GM19372 (cell line): ENCODE measurements around the gene ABTB2.

Source experiments
- ATAC-seq: cut with Tn5 transposase; IDR thresholded peaks from one replicate; pipeline ENCODE4 v1.9.1; 2021; ENCODE audit warnings: mild to moderate bottlenecking, low read depth, moderate library complexity; ENCODE audit not compliant: unreplicated experiment

ABTB2 gene

DNA sequence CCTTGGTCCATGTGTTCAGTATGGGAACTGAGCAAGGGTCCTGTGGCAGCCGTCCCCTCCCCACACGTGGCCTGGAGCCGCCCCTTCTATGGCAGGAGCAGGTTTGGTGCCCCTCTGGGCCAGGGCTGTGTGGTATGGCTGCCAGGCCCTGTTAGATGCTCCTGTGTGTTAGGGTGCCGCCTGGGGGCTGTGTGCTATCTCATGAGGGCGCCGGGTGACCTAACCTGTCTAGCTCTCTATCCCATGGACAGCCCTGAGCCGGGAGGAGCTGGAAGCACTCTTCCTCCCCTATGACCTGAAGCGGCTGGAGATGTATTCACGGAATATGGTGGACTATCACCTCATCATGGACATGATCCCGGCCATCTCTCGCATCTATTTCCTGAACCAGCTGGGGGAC lies 217.7 kb downstream of the ABTB2 start:
- ATAC-seq = no peak

GRCh38 chr11:34139346-34139745 lies 218.5 kb downstream of the ABTB2 start:
- ATAC-seq = no peak

- ATAC-seq = no peak
Observed at GRCh38 chr11:34136420-34136819, 221.4 kb downstream of the ABTB2 start.

GRCh38 chr11:34135439-34135838 lies 222.4 kb downstream of the ABTB2 start:
- no peak for ATAC-seq

DNA sequence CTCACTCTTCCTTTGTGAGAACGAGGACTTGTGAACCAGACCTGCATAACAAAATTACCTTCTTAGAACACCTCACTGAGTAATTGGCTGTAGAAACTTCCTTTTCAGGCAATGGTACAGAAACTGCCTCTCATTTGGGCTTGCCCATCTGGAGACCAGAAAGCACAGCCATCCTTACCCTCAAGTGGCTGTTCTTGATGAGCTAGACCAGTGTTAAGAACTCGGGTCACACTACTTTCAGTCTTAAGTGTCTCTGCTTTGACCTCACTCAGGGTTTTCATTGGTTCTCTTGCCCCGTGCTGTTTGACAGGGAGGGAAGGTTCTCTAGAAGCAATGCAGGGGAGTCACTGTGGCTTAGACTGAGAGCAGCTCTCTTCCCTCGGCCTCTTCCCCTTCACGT lies 223.0 kb downstream of the ABTB2 start:
- no peak for ATAC-seq

DNA sequence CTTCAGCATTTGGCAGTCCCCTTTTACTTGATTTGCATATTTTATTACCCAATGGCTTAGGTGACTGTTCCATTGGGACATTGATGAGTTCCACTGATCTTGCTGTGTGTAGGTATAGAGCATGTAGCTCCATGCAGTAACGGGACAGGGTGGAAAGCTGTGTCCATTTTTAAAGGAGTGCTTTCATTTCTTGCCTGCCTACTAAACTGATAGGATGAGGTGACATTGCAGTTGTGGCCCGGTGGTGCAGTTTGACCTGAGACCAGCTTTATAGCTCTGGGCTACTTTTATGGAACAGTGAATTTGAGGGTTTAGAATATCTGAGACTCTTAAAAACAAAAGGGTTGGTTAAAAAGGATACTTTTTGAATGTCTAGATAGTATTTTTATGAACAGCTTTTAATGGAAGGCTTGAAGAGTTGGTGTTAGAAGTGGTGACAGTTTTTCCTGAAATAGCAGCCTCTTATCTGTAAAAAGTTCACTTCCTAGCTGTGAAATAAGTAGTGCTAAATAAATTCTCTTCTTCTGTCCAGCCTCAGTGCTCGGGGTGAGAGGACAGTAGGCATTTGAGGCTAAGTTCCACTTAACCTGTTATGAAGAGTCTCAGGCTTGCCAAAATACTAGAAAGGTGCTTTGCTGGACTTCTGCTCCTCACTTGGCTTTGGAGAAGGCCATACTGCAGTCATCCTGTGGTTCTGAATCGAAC lies 225.4 kb downstream of the ABTB2 start:
- no peak for ATAC-seq

GRCh38 chr11:34128824-34129223 lies 229.0 kb downstream of the ABTB2 start:
- ATAC-seq = no peak

GRCh38 chr11:34126959-34127848 lies 230.6 kb downstream of the ABTB2 start:
- no peak for ATAC-seq

DNA sequence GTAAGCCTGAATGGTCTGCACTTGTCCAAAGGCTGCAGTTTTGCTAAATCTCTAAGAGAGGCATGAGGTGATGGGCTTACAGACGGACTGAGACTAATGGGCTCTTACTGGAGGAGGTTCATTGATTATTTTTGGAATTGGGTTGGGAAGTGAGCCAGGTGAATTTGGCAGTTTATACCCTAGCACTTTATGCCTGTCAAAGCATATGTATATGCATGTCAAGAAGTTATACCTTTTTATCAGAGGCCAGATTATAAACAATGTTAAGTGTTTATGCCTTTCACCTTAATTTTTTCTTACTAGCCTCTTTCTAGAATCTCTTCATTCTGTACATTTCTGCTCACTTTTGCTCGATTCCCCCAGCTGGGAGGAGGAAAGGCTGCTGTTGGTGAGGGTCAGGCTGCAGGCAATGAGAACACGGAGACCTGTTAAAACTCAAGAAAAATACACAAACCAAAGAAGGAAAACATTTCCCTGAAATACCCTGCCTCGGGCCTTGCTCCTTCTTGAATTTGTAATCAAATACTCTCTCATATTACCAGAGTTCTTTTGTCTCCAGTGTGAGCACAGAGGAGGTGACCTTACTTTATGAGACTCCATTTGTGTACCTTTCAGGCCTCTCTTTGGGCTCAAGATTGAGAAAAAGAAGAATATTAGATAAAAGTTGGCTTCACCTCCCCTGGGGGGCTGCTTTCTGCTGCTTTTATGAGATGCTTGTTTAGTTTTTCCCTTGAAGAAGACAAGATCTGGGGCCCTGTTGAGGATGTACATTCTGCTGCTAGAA lies 232.7 kb downstream of the ABTB2 start:
- ATAC-seq = no peak

GRCh38 chr11:34120651-34121050 lies 237.2 kb downstream of the ABTB2 start:
- no peak for ATAC-seq

- ATAC-seq = no peak
Observed at GRCh38 chr11:34114471-34114870, 243.3 kb downstream of the ABTB2 start.

GRCh38 chr11:34114014-34114413 lies 243.8 kb downstream of the ABTB2 start:
- ATAC-seq = no peak

- no peak for ATAC-seq
Observed at GRCh38 chr11:34111722-34112270, 246.0 kb downstream of the ABTB2 start.

- no peak for ATAC-seq
Observed at GRCh38 chr11:34105957-34106504, 251.8 kb downstream of the ABTB2 start.

- peak; percentile 89 for ATAC-seq
Observed at GRCh38 chr11:34105079-34105956, 252.5 kb downstream of the ABTB2 start, which contains the start of gene NAT10. Gene NAT10 (plus strand): TSS chr11:34105629. CDS start chr11:34108226, 2,597 bp downstream.

GRCh38 chr11:34104680-34105078 lies 253.1 kb downstream of the ABTB2 start:
- no peak for ATAC-seq
